Left ventricle myocardium inferior (tissue), 1 donor: Measurements from ENCODE around the gene VTI1A. TPM values are rescaled to one million over a fixed set of nuclear protein-coding genes. Genes with fewer than 3 reads are reported as not detected.
"Not testable (repeated sequence)": the region's sequence is repeated elsewhere in the genome, so short reads cannot be mapped to it uniquely, and the experiment has no call there.

Source experiments
- DNase-seq: peaks from one replicate; pipeline ENCODE4 v3.0.0-alpha.2; 2020
- H3K27ac ChIP-seq: fragments of 200-600 bp; replicated peaks from 2 replicates; pipeline ENCODE4 v1.8.0; 2021
- H3K27me3 ChIP-seq: fragments of 200-600 bp; 2 replicates; pipeline ENCODE4 v1.8.0; 2021; ENCODE audit warnings: low read depth
- H3K36me3 ChIP-seq: fragments of 200-600 bp; 2 replicates; pipeline ENCODE4 v1.8.0; 2021
- H3K4me1 ChIP-seq: fragments of 200-600 bp; 2 replicates; pipeline ENCODE4 v1.8.0; 2021
- H3K4me3 ChIP-seq: fragments of 200-600 bp; 2 replicates; pipeline ENCODE4 v1.8.0; 2021; ENCODE audit warnings: mild to moderate bottlenecking, moderate library complexity
- H3K9me3 ChIP-seq: fragments of 200-600 bp; replicated peaks from 2 replicates; pipeline ENCODE4 v1.8.0; 2021
- CTCF ChIP-seq: fragments of 200-600 bp; IDR thresholded peaks from 2 replicates; pipeline ENCODE4 v1.8.0; 2021; ENCODE audit warnings: antibody characterized with exemption, mild to moderate bottlenecking, borderline replicate concordance
- intact Hi-C: fragments of 100-400 bp; cut with micrococcal nuclease; formaldehyde crosslinking; loops from one replicate; pipeline ENCODE4 v1.11.0; 2022
- total RNA-seq: library from RNA; stranded (reverse); fragmentation: NEBNext Ultra II Directional; extraction: Animal tissue kit (Norgen Biotek cat#: 25700); gene quantifications from one replicate; pipeline ENCODE4 v1.2.1, GENCODE V29; 2021
- donor health status: DM: no; HTN: yes; CAD: no; lungs with severe emphysema.

Gene VTI1A
- total RNA-seq, 1 donor from 2014 or later = 20.5 TPM

- H3K4me3 ChIP-seq = no peak overlapping the region
- H3K9me3 ChIP-seq = no peaks in the 10 kb centered on the region
- H3K36me3 ChIP-seq = no peaks in the 10 kb centered on the region
- no peaks in the 10 kb centered on the region for H3K4me1 ChIP-seq
- intact Hi-C loops = no loop called here
- DNase-seq = no peak
- no peak for TF ChIP-seq CTCF
- no peaks in the 10 kb centered on the region for H3K27me3 ChIP-seq
- H3K27ac ChIP-seq = peak overlapping the region; percentile 23
Observed at GRCh38 chr10:112724404-112724991, 277.5 kb downstream of the VTI1A start.

GRCh38 chr10:112728118-112728883 is 281.3 kb downstream of the VTI1A start:
- Histone ChIP-seq H3K27me3 (no peaks in the 10 kb centered on the region), H3K4me3 (no peak overlapping the region), H3K9me3 (no peaks in the 10 kb centered on the region), H3K4me1 (peaks cover 16% of the 10 kb centered on the region), H3K36me3 (no peaks in the 10 kb centered on the region), H3K27ac (no peak overlapping the region)
- no peak for DNase-seq
- TF ChIP-seq CTCF = no peak
- intact Hi-C loops = no loop called here

- Histone ChIP-seq H3K9me3 (no peaks in the 10 kb centered on the region), H3K27me3 (no peaks in the 10 kb centered on the region), H3K36me3 (no peaks in the 10 kb centered on the region), H3K4me1 (peaks cover 16% of the 10 kb centered on the region), H3K4me3 (no peak overlapping the region), H3K27ac (no peak overlapping the region)
- intact Hi-C loops = no loop called here
- DNase-seq = no peak
- TF ChIP-seq CTCF = no peak
Observed at GRCh38 chr10:112728997-112729396, 282.0 kb downstream of the VTI1A start.

DNA sequence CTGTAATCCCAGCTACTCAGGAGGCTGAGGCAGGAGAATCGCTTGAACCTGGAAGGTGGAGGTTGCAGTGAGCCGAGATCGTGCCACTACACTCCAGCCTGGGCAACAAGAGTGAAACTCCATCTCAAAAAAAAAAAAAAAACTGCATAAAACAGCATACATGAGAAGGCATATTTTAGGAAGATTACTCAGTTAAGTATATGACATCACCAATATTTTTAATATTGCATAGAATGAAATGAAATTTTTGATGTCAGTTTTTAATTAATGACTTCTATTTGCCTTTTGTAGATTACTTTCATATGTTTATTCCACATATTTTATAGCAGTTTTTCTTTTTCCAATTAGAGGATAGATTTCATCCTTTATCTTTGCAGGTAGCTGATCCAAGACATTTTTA is 284.4 kb downstream of the VTI1A start:
- H3K9me3 ChIP-seq, H3K27ac ChIP-seq, H3K27me3 ChIP-seq, H3K36me3 ChIP-seq, H3K4me3 ChIP-seq, DNase-seq, intact Hi-C loops: not testable (repeated sequence)
- peaks cover 16% of the 10 kb centered on the region for H3K4me1 ChIP-seq

DNA sequence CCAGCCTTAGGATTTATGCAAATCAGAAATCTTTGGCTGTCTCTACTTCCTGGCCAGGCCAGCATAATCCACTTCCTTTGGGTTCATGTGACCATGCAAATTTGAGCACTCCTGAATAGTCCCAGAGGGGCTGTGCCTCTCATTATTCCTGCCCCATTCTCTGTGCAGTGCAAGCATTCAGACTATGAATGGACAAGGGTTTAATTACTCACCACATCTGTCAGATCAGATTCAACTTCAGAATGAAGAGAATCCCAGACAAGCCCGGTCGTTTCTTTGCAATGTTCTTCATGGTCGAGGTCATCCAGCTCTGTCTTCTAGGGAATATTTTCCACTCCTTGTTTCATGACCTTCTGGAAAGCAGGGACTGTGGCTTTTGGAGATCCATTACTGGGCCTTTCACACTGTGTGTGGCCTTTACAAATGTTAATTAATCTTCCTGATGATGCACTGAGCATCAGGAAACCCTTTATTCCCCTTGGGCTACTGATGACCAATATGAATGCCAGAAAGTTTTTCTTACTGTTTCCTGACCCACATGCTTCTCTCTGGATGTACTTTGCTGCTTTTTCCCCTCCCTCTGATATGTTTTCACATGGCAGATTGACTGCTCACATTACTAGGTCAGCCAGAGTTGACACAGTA is 285.4 kb downstream of the VTI1A start:
- Histone ChIP-seq H3K27me3 (no peaks in the 10 kb centered on the region), H3K9me3 (no peaks in the 10 kb centered on the region), H3K4me1 (peaks cover 16% of the 10 kb centered on the region), H3K36me3 (no peaks in the 10 kb centered on the region), H3K4me3 (no peak overlapping the region), H3K27ac (peak overlapping the region; percentile 59)
- no peak for DNase-seq
- intact Hi-C loops = no loop called here
- TF ChIP-seq CTCF = no peak
